Measurements from ENCODE around the gene CAMK2D.

The CAMK2D gene

GRCh38 chr4:113662581-113662980 lies 99.0 kb downstream of the CAMK2D start:
- Histone ChIP-seq H3K18ac (ENCODE audit: low read length) (no peak overlapping the region), H2AK5ac (ENCODE audit: low read depth, low read length) (no peak overlapping the region), H3K79me1 (ENCODE audit: low read depth, low read length) (peaks cover 1% of the 10 kb centered on the region), H3K14ac (ENCODE audit: low read length) (no peak overlapping the region), H3K36me3 (replicated peaks in 1 of 2; ENCODE audit: control insufficient read depth in 2 of 2, insufficient read depth in 2 of 2, low read length in 2 of 2) (peaks cover 0 to 8% of the 10 kb centered on the region in 2 donors), H3K4ac (ENCODE audit: low read length) (no peak overlapping the region), H4K8ac (ENCODE audit: low read depth, low read length) (no peak overlapping the region), H3K27me3 (ENCODE audit: control insufficient read depth in 3 of 3, insufficient read depth in 3 of 3, low read depth in 1 of 3, low read length in 3 of 3) (no peaks in the 10 kb centered on the region), H3K4me2 (ENCODE audit: insufficient read depth, low read length, poor library complexity, severe bottlenecking) (no peak overlapping the region), H3K9me3 (replicated peaks in 1 of 2; ENCODE audit: control insufficient read depth in 2 of 2, insufficient read depth in 1 of 2, low read depth in 1 of 2, low read length in 2 of 2) (no peaks in the 10 kb centered on the region), H2AFZ (ENCODE audit: low read length) (no peak overlapping the region), H3K4me3 (ENCODE audit: low read length in 2 of 2) (no peak overlapping the region), H3K23ac (ENCODE audit: low read depth, low read length, poor library complexity) (no peak overlapping the region), H3K9ac (ENCODE audit: low read depth, low read length, poor library complexity) (no peak overlapping the region), H2BK15ac (ENCODE audit: low read length) (no peak overlapping the region), H3K4me1 (ENCODE audit: control insufficient read depth in 2 of 2, insufficient read depth in 1 of 2, low read depth in 1 of 2, low read length in 2 of 2) (peaks cover 0 to 2% of the 10 kb centered on the region in 2 donors), H3K27ac (replicated peaks; ENCODE audit: low read length) (no peak overlapping the region), H4K91ac (ENCODE audit: low read depth, low read length, poor library complexity) (no peak overlapping the region), H2BK120ac (ENCODE audit: low read depth, low read length) (no peak overlapping the region), H2BK5ac (ENCODE audit: low read length) (no peak overlapping the region), H2BK12ac (ENCODE audit: low read length) (no peak overlapping the region)
- no peak for DNase-seq (ENCODE audit: low spot score)
- WGBS, 2 donors (ENCODE audit: extremely low coverage in 2 of 2, insufficient read length in 2 of 2, insufficient replicate concordance in 1 of 2), result no CpG with 5 or more reads among the region's 3 CpGs

GRCh38 chr4:113659127-113659526 lies 102.4 kb downstream of the CAMK2D start:
- H4K91ac ChIP-seq (ENCODE audit: low read depth, low read length, poor library complexity), result no peak overlapping the region
- H2BK12ac ChIP-seq (ENCODE audit: low read length), result no peak overlapping the region
- H2AK5ac ChIP-seq (ENCODE audit: low read depth, low read length), result no peak overlapping the region
- H3K4me1 ChIP-seq (ENCODE audit: control insufficient read depth in 2 of 2, insufficient read depth in 1 of 2, low read depth in 1 of 2, low read length in 2 of 2), result no peaks in the 10 kb centered on the region
- no peak overlapping the region for H3K4ac ChIP-seq (ENCODE audit: low read length)
- H3K14ac ChIP-seq (ENCODE audit: low read length), result no peak overlapping the region
- H3K23ac ChIP-seq (ENCODE audit: low read depth, low read length, poor library complexity), result no peak overlapping the region
- H3K27me3 ChIP-seq (ENCODE audit: control insufficient read depth in 3 of 3, insufficient read depth in 3 of 3, low read depth in 1 of 3, low read length in 3 of 3), result no peaks in the 10 kb centered on the region
- no peak overlapping the region for H2AFZ ChIP-seq (ENCODE audit: low read length)
- DNase-seq (ENCODE audit: low spot score), result no peak
- H2BK5ac ChIP-seq (ENCODE audit: low read length), result no peak overlapping the region
- H3K4me2 ChIP-seq (ENCODE audit: insufficient read depth, low read length, poor library complexity, severe bottlenecking), result no peak overlapping the region
- no peak overlapping the region for H2BK120ac ChIP-seq (ENCODE audit: low read depth, low read length)
- H3K18ac ChIP-seq (ENCODE audit: low read length), result no peak overlapping the region
- no peak overlapping the region for H2BK15ac ChIP-seq (ENCODE audit: low read length)
- H3K79me1 ChIP-seq (ENCODE audit: low read depth, low read length), result peaks cover 1% of the 10 kb centered on the region
- H3K9ac ChIP-seq (ENCODE audit: low read depth, low read length, poor library complexity), result no peak overlapping the region
- H3K9me3 ChIP-seq (replicated peaks in 1 of 2; ENCODE audit: control insufficient read depth in 2 of 2, insufficient read depth in 1 of 2, low read depth in 1 of 2, low read length in 2 of 2), result no peaks in the 10 kb centered on the region
- WGBS, 2 donors (ENCODE audit: extremely low coverage in 2 of 2, insufficient read length in 2 of 2, insufficient replicate concordance in 1 of 2), result no CpG with 5 or more reads among the region's 1 CpG
- H3K36me3 ChIP-seq (replicated peaks in 1 of 2; ENCODE audit: control insufficient read depth in 2 of 2, insufficient read depth in 2 of 2, low read length in 2 of 2), result peaks cover 0 to 8% of the 10 kb centered on the region in 2 donors
- H3K4me3 ChIP-seq (ENCODE audit: low read length in 2 of 2), result no peak overlapping the region
- no peak overlapping the region for H4K8ac ChIP-seq (ENCODE audit: low read depth, low read length)
- H3K27ac ChIP-seq (replicated peaks; ENCODE audit: low read length), result no peak overlapping the region

DNA sequence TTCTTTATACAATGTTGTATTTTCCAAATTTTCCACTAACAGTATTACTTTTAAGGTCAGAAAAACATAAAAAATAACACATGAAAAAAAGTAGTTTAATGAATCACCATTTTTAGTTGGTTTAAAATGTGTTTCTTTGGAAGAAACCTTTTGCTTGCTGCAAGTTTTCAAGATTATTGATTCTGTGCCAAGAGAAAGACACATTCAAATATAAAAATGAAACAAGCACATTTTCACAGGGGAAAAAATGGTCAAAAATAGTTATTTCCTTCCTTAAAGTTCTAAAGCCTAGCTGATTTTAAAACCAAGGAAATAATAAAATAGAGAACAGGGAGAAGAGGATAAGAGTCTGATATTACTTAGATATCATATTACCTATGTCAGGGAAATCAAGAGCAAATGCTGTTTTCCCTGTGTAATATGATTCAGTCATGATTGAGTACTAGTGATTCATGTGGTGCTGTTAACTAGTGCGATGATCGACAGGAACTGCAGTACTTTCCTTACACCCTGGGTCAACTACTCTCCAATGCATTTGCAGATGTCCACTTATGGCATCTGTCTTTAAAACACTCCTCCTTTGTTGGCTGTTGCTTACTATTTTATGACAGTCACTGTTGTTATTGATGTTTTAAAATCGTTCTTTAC lies 103.8 kb downstream of the CAMK2D start:
- no peak for DNase-seq (ENCODE audit: low spot score)
- no peak overlapping the region for H2BK15ac ChIP-seq (ENCODE audit: low read length)
- no peaks in the 10 kb centered on the region for H3K4me1 ChIP-seq (ENCODE audit: control insufficient read depth in 2 of 2, insufficient read depth in 1 of 2, low read depth in 1 of 2, low read length in 2 of 2)

GRCh38 chr4:113653871-113654270 lies 107.7 kb downstream of the CAMK2D start:
- Histone ChIP-seq H3K4me2 (ENCODE audit: insufficient read depth, low read length, poor library complexity, severe bottlenecking) (no peak overlapping the region), H2BK15ac (ENCODE audit: low read length) (no peak overlapping the region), H3K27me3 (ENCODE audit: control insufficient read depth in 3 of 3, insufficient read depth in 3 of 3, low read depth in 1 of 3, low read length in 3 of 3) (no peaks in the 10 kb centered on the region), H3K9me3 (replicated peaks in 1 of 2; ENCODE audit: control insufficient read depth in 2 of 2, insufficient read depth in 1 of 2, low read depth in 1 of 2, low read length in 2 of 2) (no peaks in the 10 kb centered on the region), H2BK120ac (ENCODE audit: low read depth, low read length) (no peak overlapping the region), H3K4me1 (ENCODE audit: control insufficient read depth in 2 of 2, insufficient read depth in 1 of 2, low read depth in 1 of 2, low read length in 2 of 2) (no peaks in the 10 kb centered on the region), H3K14ac (ENCODE audit: low read length) (no peak overlapping the region), H3K27ac (replicated peaks; ENCODE audit: low read length) (no peak overlapping the region), H2BK5ac (ENCODE audit: low read length) (no peak overlapping the region), H3K36me3 (replicated peaks in 1 of 2; ENCODE audit: control insufficient read depth in 2 of 2, insufficient read depth in 2 of 2, low read length in 2 of 2) (peaks cover 0 to under 1% of the 10 kb centered on the region in 2 donors), H2AFZ (ENCODE audit: low read length) (no peak overlapping the region), H3K4ac (ENCODE audit: low read length) (no peak overlapping the region), H3K79me1 (ENCODE audit: low read depth, low read length) (no peaks in the 10 kb centered on the region), H2BK12ac (ENCODE audit: low read length) (no peak overlapping the region), H4K91ac (ENCODE audit: low read depth, low read length, poor library complexity) (no peak overlapping the region), H2AK5ac (ENCODE audit: low read depth, low read length) (no peak overlapping the region), H3K4me3 (ENCODE audit: low read length in 2 of 2) (no peak overlapping the region), H3K23ac (ENCODE audit: low read depth, low read length, poor library complexity) (no peak overlapping the region), H3K9ac (ENCODE audit: low read depth, low read length, poor library complexity) (no peak overlapping the region), H4K8ac (ENCODE audit: low read depth, low read length) (no peak overlapping the region), H3K18ac (ENCODE audit: low read length) (no peak overlapping the region)
- no CpG with 5 or more reads among the region's 3 CpGs for WGBS, 2 donors (ENCODE audit: extremely low coverage in 2 of 2, insufficient read length in 2 of 2, insufficient replicate concordance in 1 of 2)
- no peak for DNase-seq (ENCODE audit: low spot score)

More for the DNA sequence above, 103.8 kb downstream of the CAMK2D start:
- no CpG with 5 or more reads among the region's 3 CpGs for WGBS, 2 donors (ENCODE audit: extremely low coverage in 2 of 2, insufficient read length in 2 of 2, insufficient replicate concordance in 1 of 2)
- Histone ChIP-seq H2BK5ac (ENCODE audit: low read length) (no peak overlapping the region), H3K18ac (ENCODE audit: low read length) (no peak overlapping the region), H3K4me2 (ENCODE audit: insufficient read depth, low read length, poor library complexity, severe bottlenecking) (no peak overlapping the region), H3K23ac (ENCODE audit: low read depth, low read length, poor library complexity) (no peak overlapping the region), H3K36me3 (replicated peaks in 1 of 2; ENCODE audit: control insufficient read depth in 2 of 2, insufficient read depth in 2 of 2, low read length in 2 of 2) (peaks cover 0 to 8% of the 10 kb centered on the region in 2 donors), H3K27me3 (ENCODE audit: control insufficient read depth in 3 of 3, insufficient read depth in 3 of 3, low read depth in 1 of 3, low read length in 3 of 3) (no peaks in the 10 kb centered on the region), H3K14ac (ENCODE audit: low read length) (no peak overlapping the region), H2BK12ac (ENCODE audit: low read length) (no peak overlapping the region), H3K4ac (ENCODE audit: low read length) (no peak overlapping the region), H3K9me3 (replicated peaks in 1 of 2; ENCODE audit: control insufficient read depth in 2 of 2, insufficient read depth in 1 of 2, low read depth in 1 of 2, low read length in 2 of 2) (no peaks in the 10 kb centered on the region), H3K4me3 (ENCODE audit: low read length in 2 of 2) (no peak overlapping the region), H3K27ac (replicated peaks; ENCODE audit: low read length) (no peak overlapping the region), H2BK120ac (ENCODE audit: low read depth, low read length) (no peak overlapping the region), H3K9ac (ENCODE audit: low read depth, low read length, poor library complexity) (no peak overlapping the region), H2AFZ (ENCODE audit: low read length) (no peak overlapping the region), H2AK5ac (ENCODE audit: low read depth, low read length) (no peak overlapping the region), H3K79me1 (ENCODE audit: low read depth, low read length) (no peaks in the 10 kb centered on the region), H4K8ac (ENCODE audit: low read depth, low read length) (no peak overlapping the region), H4K91ac (ENCODE audit: low read depth, low read length, poor library complexity) (no peak overlapping the region)
